ENCODE results near the gene ACER3. TPM values are rescaled to one million over a fixed set of nuclear protein-coding genes. Genes with fewer than 3 reads are reported as not detected.
"Not testable (repeated sequence)": the region's sequence is repeated elsewhere in the genome, so short reads cannot be mapped to it uniquely, and the experiment has no call there.

Gene ACER3
- 10 to 100 TPM; 14.7 to 17.0 (median 15.3) TPM for polyA plus RNA-seq (ENCODE audit: insufficient read length in 3 of 3)

DNA sequence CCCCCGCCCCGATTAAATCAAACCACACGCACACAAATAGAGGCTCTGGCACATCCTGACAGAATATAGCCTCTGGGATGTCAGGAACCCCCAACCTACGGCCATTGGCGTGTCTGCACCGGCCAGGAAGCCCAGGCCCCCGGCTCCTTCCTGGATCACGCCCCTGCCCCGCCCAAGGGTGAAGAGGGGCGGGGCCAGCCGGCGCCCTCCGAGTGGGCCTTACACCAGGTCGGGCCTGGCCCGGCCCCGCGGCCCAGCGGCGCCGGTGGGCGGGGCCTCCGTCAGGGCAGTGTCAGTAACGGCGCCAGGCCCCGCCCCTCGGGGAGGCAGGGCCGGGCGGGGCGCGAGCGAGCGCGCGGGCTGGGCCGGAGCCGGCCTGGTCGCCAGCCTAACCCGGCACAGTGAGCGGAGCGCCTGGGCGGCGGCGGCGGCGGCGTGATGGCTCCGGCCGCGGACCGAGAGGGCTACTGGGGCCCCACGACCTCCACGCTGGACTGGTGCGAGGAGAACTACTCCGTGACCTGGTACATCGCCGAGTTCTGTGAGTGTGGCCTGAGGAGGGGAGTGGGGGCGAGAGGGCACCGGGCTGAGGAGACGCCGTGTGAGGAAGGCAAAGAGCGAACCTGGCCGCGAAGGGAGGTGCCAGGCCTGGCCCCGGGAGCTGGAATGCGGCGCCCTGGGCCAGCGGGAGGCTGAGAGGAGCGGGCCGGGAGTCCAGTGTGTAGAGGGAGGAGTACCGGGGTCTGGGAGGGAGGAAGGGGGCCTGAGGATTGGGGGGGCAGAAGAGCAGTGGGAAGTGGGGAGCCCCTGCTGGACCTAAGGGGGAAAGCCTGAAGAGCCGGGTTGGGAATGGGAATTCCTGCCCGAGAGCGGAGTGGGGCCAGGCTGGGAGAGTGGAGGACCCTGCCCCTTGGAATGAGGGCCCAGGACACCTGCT lies at the start of gene ACER3:
TSS of gene ACER3 (plus strand) at position 380 of the 937 bp plus-strand sequence. CDS start at position 439, 59 bp downstream.
- peak; percentile 54 to 85 (median 76) for DNase-seq (ENCODE audit: low read depth in 3 of 3, low spot score in 2 of 3)

DNA sequence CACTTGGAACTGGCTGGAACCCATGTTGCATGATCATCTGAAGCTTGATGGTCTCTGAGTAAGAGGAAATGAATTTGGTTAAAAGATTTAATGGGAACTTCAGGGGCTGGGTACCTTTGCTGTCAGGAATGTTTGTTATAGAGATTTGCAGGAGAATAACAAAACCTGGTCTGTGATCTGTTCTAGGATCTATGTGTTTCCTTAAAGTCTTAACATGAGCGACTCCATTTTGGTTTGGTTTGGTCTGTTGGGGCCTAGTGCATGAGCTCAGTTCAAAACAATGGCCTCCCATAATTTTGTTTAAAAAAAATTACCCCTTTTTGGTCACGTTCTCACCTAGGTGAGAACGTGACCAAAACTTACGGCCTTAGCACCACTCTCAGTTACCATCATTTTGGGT lies 49.5 kb upstream of the ACER3 start:
- DNase-seq (ENCODE audit: low read depth in 3 of 3, low spot score in 2 of 3) = no peak

DNA sequence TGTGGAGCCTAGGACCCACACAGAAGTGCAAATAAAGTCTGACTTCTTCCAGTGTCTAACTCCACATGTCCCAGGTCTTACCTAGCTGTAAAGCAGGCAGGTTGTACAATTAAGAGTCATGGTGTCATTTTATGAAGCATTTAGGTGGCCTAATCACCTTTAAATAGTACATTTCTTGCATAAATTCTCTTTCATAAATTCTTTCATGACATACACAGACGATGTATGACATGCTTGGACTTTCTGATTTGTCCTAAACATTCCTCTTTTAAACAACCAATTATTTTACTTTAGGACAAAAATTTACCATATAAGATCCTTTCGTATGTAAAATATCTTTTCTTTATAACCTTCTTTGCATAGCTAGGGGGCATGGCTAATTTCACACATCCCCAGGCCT lies 46.3 kb upstream of the ACER3 start:
- DNase-seq (ENCODE audit: low read depth in 3 of 3, low spot score in 2 of 3) = no peak

DNA sequence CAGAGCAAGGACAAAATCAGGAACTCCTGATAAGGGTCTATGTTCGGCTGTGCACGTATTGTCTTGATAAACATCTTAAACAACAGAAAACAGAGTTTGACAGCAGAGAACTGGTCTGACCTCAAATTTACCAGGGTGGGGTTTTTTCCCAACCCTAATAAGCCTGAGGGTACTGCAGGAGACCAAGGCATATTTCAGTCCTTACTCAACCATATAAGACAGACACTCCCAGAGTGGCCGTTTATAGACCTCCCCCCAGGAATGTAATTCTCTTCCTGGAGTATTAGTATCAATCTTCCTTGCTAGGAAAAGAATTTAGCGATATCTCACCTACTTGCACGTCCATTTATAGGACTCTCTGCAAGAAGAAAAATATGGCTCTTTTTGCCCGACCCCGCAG lies 45.0 kb upstream of the ACER3 start:
- DNase-seq (ENCODE audit: low read depth in 3 of 3, low spot score in 2 of 3) = not testable (repeated sequence)

DNA sequence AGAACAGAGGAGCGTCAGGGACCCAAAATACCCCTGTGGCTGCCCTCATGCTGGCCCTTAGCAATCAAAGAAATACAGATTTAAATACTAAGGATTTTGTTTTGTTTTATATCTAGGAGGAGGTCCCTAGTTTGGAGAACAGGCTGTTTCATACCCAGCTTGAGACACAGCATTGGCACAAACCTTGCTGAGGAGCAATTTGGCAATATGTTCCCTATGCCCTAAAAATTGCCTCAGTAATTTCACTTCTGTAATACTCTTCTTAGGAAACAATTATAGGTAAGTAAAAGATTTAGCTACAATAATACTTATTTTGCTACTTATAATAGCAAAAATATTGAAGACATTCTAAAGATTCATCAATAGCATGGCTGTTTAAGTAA lies 40.5 kb upstream of the ACER3 start:
- DNase-seq (ENCODE audit: low read depth in 3 of 3, low spot score in 2 of 3) = no peak

DNA sequence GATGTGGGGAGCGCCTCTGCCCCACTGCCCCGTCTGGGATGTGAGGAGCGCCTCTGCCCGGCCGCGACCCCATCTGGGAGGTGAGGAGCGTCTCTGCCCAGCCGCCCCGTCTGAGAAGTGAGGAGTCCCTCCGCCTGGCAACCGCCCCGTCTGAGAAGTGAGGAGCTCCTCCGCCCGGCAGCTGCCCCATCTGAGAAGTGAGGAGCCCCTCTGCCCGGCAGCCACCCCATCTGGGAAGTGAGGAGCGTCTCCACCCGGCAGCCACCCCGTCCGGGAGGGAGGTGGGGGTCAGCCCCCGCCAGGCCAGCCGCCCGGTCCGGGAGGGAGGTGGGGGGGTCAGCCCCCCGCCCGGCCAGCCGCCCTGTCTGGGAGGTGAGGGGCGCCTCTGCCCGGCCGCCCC lies 39.3 kb upstream of the ACER3 start:
- DNase-seq (ENCODE audit: low read depth in 3 of 3, low spot score in 2 of 3) = not testable (repeated sequence)

DNA sequence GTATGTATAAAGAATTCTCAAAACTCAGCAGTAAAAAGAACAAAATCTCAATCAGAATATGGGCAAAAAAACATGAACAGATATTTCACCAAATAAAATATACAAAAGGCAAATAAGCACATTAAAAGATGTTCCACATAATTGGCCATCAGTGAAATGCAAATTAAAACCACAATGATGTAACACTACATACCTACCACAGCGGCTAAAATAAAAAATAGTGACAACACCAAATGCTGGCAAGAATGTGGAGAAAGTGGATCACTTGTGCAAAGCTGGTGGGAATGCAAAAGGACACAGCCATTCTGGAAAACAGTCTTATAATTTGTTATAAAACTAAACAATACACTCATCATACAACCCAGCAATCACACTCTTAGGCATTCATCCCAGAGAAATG lies 38.3 kb upstream of the ACER3 start:
- no peak for DNase-seq (ENCODE audit: low read depth in 3 of 3, low spot score in 2 of 3)

DNA sequence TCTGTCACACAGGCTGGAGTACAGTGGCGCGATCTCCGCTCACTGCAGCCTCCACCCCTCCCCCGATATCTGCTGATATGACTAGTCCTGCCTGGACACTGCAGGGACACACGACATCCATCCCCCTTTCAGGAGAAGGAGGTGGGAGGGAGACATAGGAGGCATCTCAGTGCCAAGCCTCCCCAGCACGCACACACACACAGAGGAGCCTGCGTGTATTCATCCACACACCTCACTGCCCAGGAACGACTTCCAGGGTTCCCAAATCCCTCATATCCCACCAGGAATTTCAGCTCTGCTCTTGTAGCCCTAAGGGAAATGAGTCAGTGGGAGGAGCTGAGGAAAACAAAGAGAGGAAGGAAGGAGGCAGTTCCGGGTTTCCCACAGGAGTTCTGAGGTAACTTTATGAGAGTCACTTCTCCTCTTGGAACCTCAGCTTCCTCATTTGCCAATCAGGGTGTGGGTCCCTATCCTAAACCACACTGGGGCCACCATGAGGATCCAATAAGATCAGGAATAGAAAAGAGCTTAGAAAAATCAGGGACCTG lies 37.2 kb upstream of the ACER3 start:
- no peak for DNase-seq (ENCODE audit: low read depth in 3 of 3, low spot score in 2 of 3)

DNA sequence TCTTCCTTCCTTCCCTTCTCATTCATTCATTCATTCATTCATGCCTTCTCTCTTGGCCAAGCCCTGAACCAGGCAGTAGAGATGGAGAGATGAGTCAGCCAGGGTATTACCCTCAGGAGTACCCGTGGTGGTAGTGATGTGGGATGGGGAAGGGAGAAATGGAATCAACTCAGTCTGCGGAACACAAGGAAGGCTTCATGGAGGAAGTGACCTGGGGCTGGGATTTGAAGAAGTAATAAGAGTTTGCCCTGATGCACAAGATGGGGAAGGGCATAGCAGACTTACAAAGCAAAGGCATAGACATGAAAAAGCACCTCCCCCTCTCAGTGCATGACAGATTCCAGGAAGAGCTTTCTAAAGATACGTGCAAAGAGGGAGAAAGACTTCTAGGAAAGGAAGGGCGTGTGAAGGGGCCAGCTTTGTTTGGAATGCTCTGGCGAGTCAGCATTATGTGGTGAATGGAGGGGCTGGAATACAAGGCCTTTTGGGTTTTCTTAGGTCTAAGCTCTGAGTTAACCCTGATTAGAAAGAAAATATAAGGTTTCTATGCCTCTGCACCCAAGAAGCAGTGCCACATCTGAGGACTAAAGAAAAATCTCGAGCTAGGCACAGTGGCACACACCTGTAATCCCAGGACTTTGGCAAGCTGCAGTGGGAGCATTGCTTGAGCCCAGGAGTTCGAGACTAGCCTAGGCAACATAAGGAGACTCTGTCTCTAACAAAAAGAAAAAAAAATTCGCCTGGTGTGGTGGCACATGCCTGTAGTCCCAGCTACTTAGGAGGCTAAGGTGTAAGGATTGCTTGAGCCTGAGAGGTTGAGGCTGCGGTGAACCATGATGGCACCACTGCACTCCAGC lies 36.4 kb upstream of the ACER3 start:
- DNase-seq (ENCODE audit: low read depth in 3 of 3, low spot score in 2 of 3) = no peak

DNA sequence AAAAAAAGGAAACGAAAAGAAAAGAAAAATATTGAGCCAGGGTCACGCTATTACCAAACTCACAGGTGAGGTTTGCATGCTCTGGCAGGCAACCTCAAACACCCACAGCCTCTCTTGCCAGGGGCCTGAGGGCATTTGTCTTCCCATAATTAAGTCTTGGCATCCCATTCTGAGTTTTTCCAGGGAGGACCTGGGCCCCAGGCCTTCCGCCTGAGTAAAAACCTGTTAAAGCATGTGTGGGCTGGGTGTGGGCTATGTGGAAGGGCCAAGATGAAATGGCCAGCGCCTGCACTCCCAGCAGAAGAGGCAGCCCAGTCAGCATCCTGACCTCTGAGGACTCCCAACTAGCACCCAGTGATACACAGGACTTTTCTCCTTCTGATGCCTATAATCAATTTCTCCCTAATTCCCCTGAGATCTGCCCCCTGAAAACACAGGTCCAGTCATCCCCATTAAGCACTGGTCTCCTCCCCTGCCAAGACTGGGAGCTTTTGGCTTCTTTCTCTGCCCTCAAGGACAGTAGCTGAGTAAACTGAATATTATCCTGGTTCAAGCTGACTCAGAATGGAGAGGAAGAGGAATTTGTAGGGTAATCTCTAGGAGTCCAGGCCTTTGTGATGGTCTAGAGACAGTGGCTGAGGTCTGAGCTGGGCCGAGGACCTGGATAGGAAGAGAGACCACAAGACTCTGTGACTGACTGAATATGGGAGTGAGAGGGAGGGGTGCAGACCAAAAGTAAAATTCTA lies 35.6 kb upstream of the ACER3 start:
- DNase-seq (ENCODE audit: low read depth in 3 of 3, low spot score in 2 of 3) = no peak

DNA sequence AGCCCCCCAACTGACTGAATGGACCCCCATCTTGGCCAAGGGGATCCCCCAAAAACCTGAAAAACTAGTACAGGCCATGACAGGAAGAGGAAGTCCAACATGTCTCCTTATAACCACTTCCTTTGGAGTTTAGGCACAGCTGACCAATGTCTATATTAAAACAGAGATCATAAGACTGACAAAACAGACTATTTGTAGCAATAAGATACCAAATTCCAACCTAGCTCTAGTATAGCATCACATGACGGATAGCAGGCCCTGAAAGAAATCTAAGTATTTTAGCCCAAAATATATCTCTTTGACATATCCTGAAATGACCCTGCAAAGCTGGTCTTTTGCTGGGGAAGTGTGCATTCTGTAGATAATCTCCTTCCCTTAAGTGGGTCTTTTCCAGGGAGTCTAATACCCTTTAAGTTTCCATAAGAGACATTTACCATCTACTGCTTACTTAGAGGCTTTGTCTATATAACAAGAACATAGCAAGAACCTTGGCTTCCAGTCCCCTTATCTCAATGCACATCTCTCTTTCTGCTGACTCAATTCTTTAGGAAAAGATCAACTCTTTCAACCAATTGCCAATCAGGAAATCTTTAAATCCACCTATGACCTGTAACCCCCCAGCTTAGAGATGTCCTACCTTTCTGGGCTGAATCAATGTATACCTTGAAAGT lies 34.9 kb upstream of the ACER3 start:
- DNase-seq (ENCODE audit: low read depth in 3 of 3, low spot score in 2 of 3) = no peak

DNA sequence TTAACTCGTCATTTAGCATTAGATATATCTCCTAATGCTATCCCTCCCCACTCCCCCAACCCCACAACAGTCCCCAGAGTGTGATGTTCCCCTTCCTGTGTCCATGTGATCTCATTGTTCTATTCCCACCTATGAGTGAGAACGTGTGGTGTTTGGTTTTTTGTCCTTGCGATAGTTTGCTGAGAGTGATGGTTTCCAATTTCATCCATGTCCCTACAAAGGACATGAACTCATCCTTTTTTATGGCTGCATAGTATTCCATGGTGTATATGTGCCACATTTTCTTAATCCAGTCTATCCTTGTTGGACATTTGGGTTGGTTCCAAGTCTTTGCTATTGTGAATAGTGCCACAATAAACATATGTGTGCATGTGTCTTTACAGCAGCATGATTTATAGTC lies 34.2 kb upstream of the ACER3 start:
- not testable (repeated sequence) for DNase-seq (ENCODE audit: low read depth in 3 of 3, low spot score in 2 of 3)

DNA sequence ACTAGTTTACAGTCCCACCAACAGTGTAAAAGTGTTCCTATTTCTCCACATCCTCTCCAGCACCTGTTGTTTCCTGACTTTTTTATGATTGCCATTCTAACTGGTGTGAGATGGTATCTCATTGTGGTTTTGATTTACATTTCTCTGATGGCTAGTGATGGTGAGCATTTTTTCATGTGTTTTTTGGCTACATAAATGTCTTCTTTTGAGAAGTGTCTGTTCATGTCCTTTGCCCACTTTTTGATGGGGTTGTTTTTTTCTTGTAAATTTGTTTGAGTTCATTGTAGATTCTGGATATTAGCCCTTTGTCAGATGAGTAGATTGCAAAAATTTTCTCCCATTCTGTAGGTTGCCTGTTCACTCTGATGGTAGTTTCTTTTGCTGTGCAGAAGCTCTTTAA lies 33.7 kb upstream of the ACER3 start:
- not testable (repeated sequence) for DNase-seq (ENCODE audit: low read depth in 3 of 3, low spot score in 2 of 3)

DNA sequence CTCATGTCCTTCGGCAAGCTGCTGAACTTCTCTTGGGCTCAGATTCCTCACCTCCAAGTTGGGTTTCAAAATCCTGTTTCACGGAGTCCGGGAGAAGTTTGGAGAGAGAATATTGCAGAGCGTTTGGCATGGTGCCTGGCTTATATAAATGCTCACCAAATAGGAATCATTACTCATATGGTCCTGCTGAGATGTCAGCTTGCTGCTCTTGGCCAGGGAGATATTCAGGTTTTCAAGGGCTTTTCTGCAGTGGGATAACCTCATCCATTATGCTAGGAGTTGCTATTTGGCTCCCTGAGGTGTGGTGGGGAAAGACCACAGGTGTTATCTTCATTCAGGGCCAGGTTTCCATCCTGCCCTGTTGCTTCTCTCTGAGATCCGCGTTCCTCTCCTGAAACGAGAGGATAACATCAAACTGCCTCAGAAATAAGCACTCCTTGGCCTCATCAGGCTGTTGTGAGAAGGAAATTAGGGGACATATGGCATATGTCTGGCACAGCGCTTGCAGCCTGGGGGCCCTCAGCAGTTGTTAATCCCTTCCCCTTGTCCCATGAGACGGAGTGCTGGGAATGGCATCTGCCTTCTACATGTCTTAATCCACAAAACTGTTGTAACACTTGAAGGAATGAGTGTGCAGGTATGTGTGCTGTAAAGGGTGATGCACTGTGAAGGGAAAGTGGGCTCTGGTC lies 29.9 kb upstream of the ACER3 start:
- DNase-seq (ENCODE audit: low read depth in 3 of 3, low spot score in 2 of 3) = no peak

DNA sequence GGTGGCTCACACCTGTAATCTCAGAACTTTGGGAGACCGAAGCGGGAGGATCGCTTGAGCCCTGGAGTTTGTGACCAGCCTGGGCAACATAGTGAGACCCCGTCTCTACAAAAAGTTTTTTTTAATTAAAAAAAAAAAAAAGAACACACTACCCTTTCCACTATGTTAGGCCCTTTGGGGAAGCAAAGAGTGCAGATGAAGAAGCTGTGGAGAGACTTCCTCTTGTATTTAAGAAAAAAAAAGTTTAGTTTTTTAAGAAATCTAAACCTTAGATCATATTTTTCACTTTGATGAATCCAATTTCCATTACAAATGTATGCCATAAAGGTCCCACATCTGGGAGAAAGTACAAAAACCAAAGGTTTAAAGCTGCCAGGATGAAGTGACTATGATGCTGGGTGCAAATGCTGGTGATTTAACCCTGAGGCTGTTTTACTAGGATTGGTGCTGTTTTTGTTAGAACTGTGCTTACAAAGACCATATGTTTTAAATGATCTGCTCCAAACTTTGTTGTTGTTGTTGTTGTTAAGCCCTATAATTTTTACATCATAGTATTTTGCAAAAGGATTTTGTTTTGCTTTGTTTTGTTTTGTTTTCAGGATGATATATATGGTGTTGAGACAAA lies 28.9 kb upstream of the ACER3 start:
- DNase-seq (ENCODE audit: low read depth in 3 of 3, low spot score in 2 of 3) = no peak

DNA sequence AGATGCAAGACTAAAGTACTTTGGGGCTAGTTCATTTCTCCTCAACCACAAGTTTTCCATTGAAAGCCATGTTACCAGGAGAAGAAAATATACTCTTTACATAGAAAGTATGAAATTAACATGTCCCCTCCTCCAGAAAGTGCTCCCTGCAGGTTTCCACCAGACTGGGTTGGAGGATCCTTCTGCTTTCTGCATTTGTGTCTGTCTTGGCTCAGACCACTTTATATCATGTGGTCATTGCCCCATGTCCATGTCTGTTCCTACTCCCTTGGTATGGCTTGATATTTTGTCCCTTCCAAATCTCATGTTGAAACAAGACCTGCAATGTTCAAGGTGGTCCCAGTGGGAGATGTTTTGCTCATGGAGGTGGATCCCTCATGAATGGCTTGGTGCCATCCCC lies 28.4 kb upstream of the ACER3 start:
- no peak for DNase-seq (ENCODE audit: low read depth in 3 of 3, low spot score in 2 of 3)

DNA sequence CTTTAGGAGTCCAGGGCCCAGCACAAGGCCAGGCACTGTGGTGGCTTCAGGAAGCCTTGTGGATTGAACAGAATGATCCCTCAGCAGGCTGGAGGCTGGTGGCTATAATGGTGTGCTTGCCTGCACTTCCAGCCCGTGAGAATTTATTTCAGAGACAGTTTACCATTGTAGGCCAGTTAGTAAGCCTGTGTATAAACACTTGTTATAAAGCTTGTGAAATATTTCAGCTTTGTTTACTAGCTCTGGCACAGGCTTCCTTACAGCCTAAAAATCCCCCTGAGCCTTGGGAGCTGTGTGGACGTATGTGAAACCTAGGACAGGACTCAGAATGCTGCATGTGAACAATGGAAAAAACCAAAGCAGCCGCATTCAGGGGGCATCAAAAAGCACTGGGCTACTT lies 26.6 kb upstream of the ACER3 start:
- DNase-seq (ENCODE audit: low read depth in 3 of 3, low spot score in 2 of 3) = no peak

DNA sequence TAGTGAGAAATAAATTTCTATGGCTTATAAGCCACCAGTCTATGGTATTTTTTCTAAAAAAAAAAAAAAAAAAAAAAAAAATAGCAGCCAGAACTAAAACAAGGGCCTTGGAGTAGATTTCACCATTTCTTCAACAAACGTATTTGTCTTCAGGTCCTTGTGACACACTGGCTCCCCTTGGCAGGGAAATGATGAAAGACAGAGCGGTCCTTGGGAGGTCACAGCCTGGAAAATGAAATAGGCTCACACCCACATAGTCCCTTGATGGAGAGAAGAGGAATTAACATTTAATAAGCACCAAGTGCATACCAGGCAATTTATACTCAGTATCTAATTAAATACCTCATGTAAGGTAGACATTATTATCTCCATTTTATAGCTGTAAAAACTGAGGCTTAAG lies 25.7 kb upstream of the ACER3 start:
- DNase-seq (ENCODE audit: low read depth in 3 of 3, low spot score in 2 of 3) = no peak

All from right renal cortex interstitium (tissue), 3 donors.